K562 (cell line): ENCODE results near the gene SNX30. TPM values are rescaled to one million over a fixed set of nuclear protein-coding genes. Genes with fewer than 3 reads are reported as not detected.

Experiments
- CBX8 ChIP-seq: fragments of 200-600 bp; sonication (generic); IDR thresholded peaks from 2 replicates; pipeline ENCODE4 v1.6.1; 2012; ENCODE audit warnings: borderline replicate concordance, mixed run types, low read depth, mild to moderate bottlenecking, moderate library complexity, mixed read lengths, low read length, control low read depth, inconsistent platforms; ENCODE audit not compliant: poor library complexity, severe bottlenecking; ENCODE audit errors: extremely low read depth
- DDX20 ChIP-seq: fragments of 450-650 bp; IDR thresholded peaks from 2 replicates; pipeline ENCODE4 v1.6.1; 2016; ENCODE audit warnings: missing genetic modification characterization, low read depth, mild to moderate bottlenecking, missing compliant biosample characterization, moderate library complexity
- ILF3 ChIP-seq: fragments of 450-650 bp; IDR thresholded peaks from 2 replicates; pipeline ENCODE4 v1.6.1; 2018; ENCODE audit warnings: antibody characterized with exemption, mild to moderate bottlenecking, moderate library complexity, borderline replicate concordance
- ILK ChIP-seq: fragments of 450-650 bp; IDR thresholded peaks from 2 replicates; pipeline ENCODE4 v1.6.1; 2016; ENCODE audit warnings: missing genetic modification characterization, low read depth, mild to moderate bottlenecking, missing compliant biosample characterization, moderate library complexity, borderline replicate concordance
- KAT7 ChIP-seq: sonication (generic); formaldehyde crosslinking; IDR thresholded peaks from 2 replicates; pipeline ENCODE4 v1.8.0; 2022; ENCODE audit warnings: missing genetic modification reagents, mild to moderate bottlenecking, borderline replicate concordance
- KDM1A ChIP-seq, 2 experiments: fragments of 450-650 bp; IDR thresholded peaks; 2 replicates each; pipeline ENCODE4 v1.6.1; 2016; ENCODE audit warnings: mild to moderate bottlenecking in 2 of 2
- MECOM ChIP-seq: fragments of 250-450 bp; sonication (Bioruptor Pico); IDR thresholded peaks from 2 replicates; pipeline ENCODE4 v1.8.0; 2022; ENCODE audit warnings: inconsistent platforms
- MIER1 ChIP-seq: fragments of 450-650 bp; IDR thresholded peaks from 2 replicates; pipeline ENCODE4 v1.6.1; 2016; ENCODE audit warnings: antibody characterized with exemption, mild to moderate bottlenecking, low read depth
- NR2C1 ChIP-seq, 2 experiments: fragments of 450-650 bp; IDR thresholded peaks; 2 replicates each; pipeline ENCODE4 v1.6.1; 2017; ENCODE audit warnings: mild to moderate bottlenecking in 2 of 2, antibody characterized with exemption in 1 of 2, inconsistent platforms in 1 of 2, missing compliant biosample characterization in 1 of 2, missing genetic modification characterization in 1 of 2
- RNF219 ChIP-seq: fragments of 250-450 bp; sonication (Bioruptor Pico); IDR thresholded peaks from 2 replicates; pipeline ENCODE4 v1.5.0; 2022; ENCODE audit warnings: mild to moderate bottlenecking
- SUPT5H ChIP-seq: fragments of 450-650 bp; IDR thresholded peaks from 2 replicates; pipeline ENCODE4 v1.6.1; 2016
- TAF1 ChIP-seq: IDR thresholded peaks from 2 replicates; pipeline ENCODE4 v1.6.1; 2011; ENCODE audit warnings: mild to moderate bottlenecking, low read length, moderate library complexity; ENCODE audit not compliant: insufficient read depth, control insufficient read depth, severe bottlenecking; ENCODE audit errors: extremely low read depth
- TRIM28 ChIP-seq: fragments of 450-650 bp; IDR thresholded peaks from 2 replicates; pipeline ENCODE4 v1.6.1; 2017
- ZNF780A ChIP-seq: fragments of 250-450 bp; sonication (Bioruptor Pico); IDR thresholded peaks from 2 replicates; pipeline ENCODE4 v1.5.0; 2021; ENCODE audit warnings: mild to moderate bottlenecking
- ZSCAN32 ChIP-seq: fragments of 450-650 bp; formaldehyde crosslinking; IDR thresholded peaks from 2 replicates; pipeline ENCODE4 v1.4.0; 2020; ENCODE audit warnings: mild to moderate bottlenecking, moderate library complexity
- polyA plus RNA-seq, 8 experiments: library from polyadenylated mRNA; depleted of rRNA in 4 of 8; stranded (reverse) in 5 of 8; unstranded in 3 of 8; fragments of >200 nt; fragmentation: Nextera tagmentation in 2 of 8; fragmentation: Illumina TruSeq in 1 of 8; extraction: Ambion mirVana in 2 of 8; extraction: Trizol in 1 of 8; gene quantifications; 2 replicates each; pipeline versions ENCODE4 v1.2.1 to v1.2.3, GENCODE V29; 2011 to 2014; ENCODE audit warnings: inconsistent platforms in 1 of 8, missing spikeins in 1 of 8
- total RNA-seq, 7 experiments: library from RNA; depleted of rRNA in 6 of 7; stranded (reverse); fragments of >200 nt in 6 of 7; fragmentation: Illumina TruSeq in 2 of 7; extraction: Trizol in 2 of 7; gene quantifications; 2 replicates each; pipeline versions ENCODE4 v1.2.1 to v1.2.3, GENCODE V29; 2011 to 2021; ENCODE audit warnings: low replicate concordance in 1 of 7
- TF ChIP-seq, protein P1 (sequence below): IDR thresholded peaks from 3 replicates; pipeline ENCODE4 v1.6.1; 2011; ENCODE audit warnings: borderline replicate concordance, mild to moderate bottlenecking, moderate library complexity; ENCODE audit not compliant: insufficient read length; ENCODE audit errors: extremely low read depth
- TF ChIP-seq, protein P2 (sequence below): fragments of 450-650 bp; formaldehyde crosslinking; IDR thresholded peaks from 2 replicates; pipeline ENCODE4 v1.4.0; 2020; ENCODE audit warnings: mild to moderate bottlenecking, mixed read lengths
- TF ChIP-seq, protein P3 (sequence below): sonication (generic); formaldehyde crosslinking; IDR thresholded peaks from 2 replicates; pipeline ENCODE4 v1.8.0; 2022; ENCODE audit warnings: mild to moderate bottlenecking, missing genetic modification reagents

The SNX30 gene
- total and polyA plus RNA-seq, 9 of the 15 experiments (the other 6 are each of a cell fraction or from before 2014, with no cell fraction given), result 0.76 to 5.9 (median 3.3) TPM

DNA sequence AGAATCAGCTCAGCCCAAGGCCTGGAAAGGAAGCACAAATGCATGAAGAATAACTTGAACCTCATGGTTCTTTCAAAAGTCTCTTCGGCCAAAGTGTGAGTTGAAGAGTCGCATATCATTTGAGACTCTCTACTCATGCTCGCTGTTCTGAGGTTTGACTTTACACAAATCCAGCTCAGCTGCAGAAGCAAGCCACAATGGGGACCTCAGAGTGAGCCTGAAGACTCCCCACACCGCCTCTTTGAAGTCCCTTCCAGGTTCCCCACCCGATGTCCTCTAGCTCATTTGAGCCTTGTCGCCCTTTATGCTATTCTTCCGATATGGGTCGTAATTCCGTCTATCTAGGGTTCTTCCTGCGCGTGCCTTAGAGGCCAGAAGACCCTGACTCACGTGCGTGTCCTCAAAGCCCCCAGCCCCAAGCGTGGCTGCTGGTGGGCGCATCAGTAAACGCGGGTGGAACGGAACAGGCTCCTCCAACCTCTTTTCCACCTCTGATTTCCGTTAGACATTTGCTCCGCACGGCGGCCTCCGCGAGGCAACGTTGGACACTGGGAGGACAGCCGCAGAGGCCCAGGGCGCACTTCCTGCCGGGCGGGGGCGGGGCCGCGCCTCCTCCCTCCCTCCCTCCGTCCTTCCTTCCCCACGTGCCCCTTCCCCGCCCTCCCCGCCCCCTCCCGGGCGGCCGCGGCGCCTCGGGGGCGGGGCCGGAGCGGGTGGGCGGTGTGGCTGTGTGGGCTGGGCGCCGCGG, at the start of gene SNX30 (continued):
- TF ChIP-seq, protein P1, sequence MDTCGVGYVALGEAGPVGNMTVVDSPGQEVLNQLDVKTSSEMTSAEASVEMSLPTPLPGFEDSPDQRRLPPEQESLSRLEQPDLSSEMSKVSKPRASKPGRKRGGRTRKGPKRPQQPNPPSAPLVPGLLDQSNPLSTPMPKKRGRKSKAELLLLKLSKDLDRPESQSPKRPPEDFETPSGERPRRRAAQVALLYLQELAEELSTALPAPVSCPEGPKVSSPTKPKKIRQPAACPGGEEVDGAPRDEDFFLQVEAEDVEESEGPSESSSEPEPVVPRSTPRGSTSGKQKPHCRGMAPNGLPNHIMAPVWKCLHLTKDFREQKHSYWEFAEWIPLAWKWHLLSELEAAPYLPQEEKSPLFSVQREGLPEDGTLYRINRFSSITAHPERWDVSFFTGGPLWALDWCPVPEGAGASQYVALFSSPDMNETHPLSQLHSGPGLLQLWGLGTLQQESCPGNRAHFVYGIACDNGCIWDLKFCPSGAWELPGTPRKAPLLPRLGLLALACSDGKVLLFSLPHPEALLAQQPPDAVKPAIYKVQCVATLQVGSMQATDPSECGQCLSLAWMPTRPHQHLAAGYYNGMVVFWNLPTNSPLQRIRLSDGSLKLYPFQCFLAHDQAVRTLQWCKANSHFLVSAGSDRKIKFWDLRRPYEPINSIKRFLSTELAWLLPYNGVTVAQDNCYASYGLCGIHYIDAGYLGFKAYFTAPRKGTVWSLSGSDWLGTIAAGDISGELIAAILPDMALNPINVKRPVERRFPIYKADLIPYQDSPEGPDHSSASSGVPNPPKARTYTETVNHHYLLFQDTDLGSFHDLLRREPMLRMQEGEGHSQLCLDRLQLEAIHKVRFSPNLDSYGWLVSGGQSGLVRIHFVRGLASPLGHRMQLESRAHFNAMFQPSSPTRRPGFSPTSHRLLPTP, result no peak
- TF ChIP-seq KDM1A (IDR thresholded peaks at IDR 0.05) (no peak), RNF219 (no peak), MECOM (CRISPR knock-in tag) (no peak), ZNF780A (CRISPR knock-in tag) (no peak), MIER1 (no peak), TRIM28 (peak; percentile 27; the same call in 1 of the 2 replicates), ZSCAN32 (CRISPR knock-in tag) (no peak), DDX20 (tag) (no peak), ILF3 (no peak), CBX8 (no peak), KAT7 (CRISPR knock-in tag) (no peak), ILK (no peak), SUPT5H (peak; percentile 95), NR2C1 (IDR thresholded peaks at IDR 0.05) (no peak), NR2C1 (tag; IDR thresholded peaks at IDR 0.05) (0 out of 2 replicates have a peak, but pooled peaks have one; percentile 34), TAF1 (peak; percentile 86)
- TF ChIP-seq, protein P2, sequence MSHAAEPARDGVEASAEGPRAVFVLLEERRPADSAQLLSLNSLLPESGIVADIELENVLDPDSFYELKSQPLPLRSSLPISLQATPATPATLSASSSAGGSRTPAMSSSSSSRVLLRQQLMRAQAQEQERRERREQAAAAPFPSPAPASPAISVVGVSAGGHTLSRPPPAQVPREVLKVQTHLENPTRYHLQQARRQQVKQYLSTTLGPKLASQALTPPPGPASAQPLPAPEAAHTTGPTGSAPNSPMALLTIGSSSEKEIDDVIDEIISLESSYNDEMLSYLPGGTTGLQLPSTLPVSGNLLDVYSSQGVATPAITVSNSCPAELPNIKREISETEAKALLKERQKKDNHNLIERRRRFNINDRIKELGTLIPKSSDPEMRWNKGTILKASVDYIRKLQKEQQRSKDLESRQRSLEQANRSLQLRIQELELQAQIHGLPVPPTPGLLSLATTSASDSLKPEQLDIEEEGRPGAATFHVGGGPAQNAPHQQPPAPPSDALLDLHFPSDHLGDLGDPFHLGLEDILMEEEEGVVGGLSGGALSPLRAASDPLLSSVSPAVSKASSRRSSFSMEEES (CRISPR knock-in tag), result no peak
- TF ChIP-seq, protein P3, sequence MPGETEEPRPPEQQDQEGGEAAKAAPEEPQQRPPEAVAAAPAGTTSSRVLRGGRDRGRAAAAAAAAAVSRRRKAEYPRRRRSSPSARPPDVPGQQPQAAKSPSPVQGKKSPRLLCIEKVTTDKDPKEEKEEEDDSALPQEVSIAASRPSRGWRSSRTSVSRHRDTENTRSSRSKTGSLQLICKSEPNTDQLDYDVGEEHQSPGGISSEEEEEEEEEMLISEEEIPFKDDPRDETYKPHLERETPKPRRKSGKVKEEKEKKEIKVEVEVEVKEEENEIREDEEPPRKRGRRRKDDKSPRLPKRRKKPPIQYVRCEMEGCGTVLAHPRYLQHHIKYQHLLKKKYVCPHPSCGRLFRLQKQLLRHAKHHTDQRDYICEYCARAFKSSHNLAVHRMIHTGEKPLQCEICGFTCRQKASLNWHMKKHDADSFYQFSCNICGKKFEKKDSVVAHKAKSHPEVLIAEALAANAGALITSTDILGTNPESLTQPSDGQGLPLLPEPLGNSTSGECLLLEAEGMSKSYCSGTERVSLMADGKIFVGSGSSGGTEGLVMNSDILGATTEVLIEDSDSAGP (CRISPR knock-in tag), result no peak
